Upper lobe of right lung (tissue), 1 donor: ENCODE measurements around the gene EXOC4. TPM values are rescaled to one million over a fixed set of nuclear protein-coding genes. Genes with fewer than 3 reads are reported as not detected.
A peak's percentile ranks its signal among the peaks of the same experiment; 100 is the strongest.
"Not testable (repeated sequence)": the region's sequence is repeated elsewhere in the genome, so short reads cannot be mapped to it uniquely, and the experiment has no call there.

Experiments
- ATAC-seq: fragments of 200-7000 bp; cut with Tn5 transposase; one replicate; pipeline ENCODE4 v1.9.1; 2020; ENCODE audit warnings: mild to moderate bottlenecking, moderate library complexity
- DNase-seq: peaks from one replicate; pipeline ENCODE4 v3.0.0-alpha.2; 2020
- H3K27ac ChIP-seq: fragments of 200-600 bp; one replicate; pipeline ENCODE4 v1.8.0; 2022
- H3K27me3 ChIP-seq: fragments of 200-600 bp; one replicate; pipeline ENCODE4 v1.8.0; 2022; ENCODE audit warnings: mild to moderate bottlenecking
- H3K36me3 ChIP-seq: fragments of 200-600 bp; one replicate; pipeline ENCODE4 v1.8.0; 2022
- H3K4me1 ChIP-seq: fragments of 200-600 bp; one replicate; pipeline ENCODE4 v1.8.0; 2022
- H3K4me3 ChIP-seq: fragments of 200-600 bp; one replicate; pipeline ENCODE4 v1.8.0; 2022; ENCODE audit warnings: mild to moderate bottlenecking
- H3K9me3 ChIP-seq: fragments of 200-600 bp; one replicate; pipeline ENCODE4 v1.8.0; 2022
- intact Hi-C: fragments of 100-400 bp; cut with DNase I; formaldehyde crosslinking; loops from one replicate; pipeline ENCODE4 v1.11.0; 2022
- total RNA-seq: library from RNA; stranded (reverse); fragmentation: NEBNext Ultra II Directional; extraction: Animal tissue kit (Norgen Biotek cat#: 25700); gene quantifications from one replicate; pipeline ENCODE4 v1.2.1, GENCODE V29; 2021
- TF ChIP-seq, protein P1 (sequence below): fragments of 200-600 bp; IDR thresholded peaks from one replicate; pipeline ENCODE4 v1.8.0; 2022; ENCODE audit warnings: antibody characterized with exemption
- donor health status: DM: no; HTN: yes; CAD: no; lungs with severe emphysema.

Gene EXOC4
- total RNA-seq, 1 donor from 2014 or later, result 73.5 TPM

DNA sequence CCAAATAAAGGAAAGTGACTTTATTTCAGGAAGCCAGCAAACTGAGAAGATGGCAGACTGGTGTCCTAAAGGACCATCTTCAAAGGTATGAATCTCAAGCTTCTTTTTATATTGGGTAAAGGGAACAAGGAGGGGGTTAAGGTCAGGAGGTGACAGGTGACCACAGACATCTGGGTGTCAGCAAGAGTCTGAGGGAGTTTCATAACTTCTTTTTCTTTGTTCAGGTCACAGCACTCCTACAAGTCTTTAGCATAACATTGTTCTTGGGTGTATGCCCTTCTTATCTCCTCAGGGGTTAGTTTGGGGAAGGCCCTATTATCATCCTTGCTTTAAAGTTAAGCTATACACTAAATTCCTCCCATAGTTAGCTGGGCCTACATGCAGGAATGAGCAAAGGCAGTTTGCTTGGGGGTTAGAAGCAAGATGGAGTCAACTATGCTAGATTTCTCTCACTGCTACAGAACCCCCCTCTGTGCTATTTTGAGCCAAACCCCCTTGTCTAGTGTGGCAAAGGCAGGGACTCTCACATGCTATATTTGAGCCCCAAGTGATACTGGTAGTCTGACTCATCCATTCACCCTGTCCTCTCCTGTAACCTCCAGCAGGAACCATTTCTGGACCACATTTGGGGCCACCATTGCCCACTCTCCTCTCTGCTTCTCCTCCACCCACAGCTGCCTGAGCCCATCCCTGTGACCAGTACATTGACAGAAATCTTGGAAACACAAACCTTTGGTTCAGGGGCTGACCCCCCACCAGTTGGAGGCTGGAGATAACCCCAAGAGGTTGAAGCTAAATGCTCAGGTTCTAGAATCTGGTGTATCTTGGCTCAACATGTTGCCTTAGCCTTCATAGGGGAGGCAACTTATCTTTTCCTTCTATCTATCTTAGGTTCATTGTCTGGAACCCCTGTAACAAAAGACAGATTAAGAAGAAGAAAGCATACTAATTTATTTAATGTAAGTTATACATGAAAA is 818.8 kb downstream of the EXOC4 start:
- ATAC-seq (no peak), DNase-seq (no peak)
- H3K27ac ChIP-seq, result no peak overlapping the region
- no peaks in the 10 kb centered on the region for H3K9me3 ChIP-seq
- no peak overlapping the region for H3K4me3 ChIP-seq
- TF ChIP-seq, protein P1, sequence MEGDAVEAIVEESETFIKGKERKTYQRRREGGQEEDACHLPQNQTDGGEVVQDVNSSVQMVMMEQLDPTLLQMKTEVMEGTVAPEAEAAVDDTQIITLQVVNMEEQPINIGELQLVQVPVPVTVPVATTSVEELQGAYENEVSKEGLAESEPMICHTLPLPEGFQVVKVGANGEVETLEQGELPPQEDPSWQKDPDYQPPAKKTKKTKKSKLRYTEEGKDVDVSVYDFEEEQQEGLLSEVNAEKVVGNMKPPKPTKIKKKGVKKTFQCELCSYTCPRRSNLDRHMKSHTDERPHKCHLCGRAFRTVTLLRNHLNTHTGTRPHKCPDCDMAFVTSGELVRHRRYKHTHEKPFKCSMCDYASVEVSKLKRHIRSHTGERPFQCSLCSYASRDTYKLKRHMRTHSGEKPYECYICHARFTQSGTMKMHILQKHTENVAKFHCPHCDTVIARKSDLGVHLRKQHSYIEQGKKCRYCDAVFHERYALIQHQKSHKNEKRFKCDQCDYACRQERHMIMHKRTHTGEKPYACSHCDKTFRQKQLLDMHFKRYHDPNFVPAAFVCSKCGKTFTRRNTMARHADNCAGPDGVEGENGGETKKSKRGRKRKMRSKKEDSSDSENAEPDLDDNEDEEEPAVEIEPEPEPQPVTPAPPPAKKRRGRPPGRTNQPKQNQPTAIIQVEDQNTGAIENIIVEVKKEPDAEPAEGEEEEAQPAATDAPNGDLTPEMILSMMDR, result no peak
- no peaks in the 10 kb centered on the region for H3K36me3 ChIP-seq
- intact Hi-C loops, result no loop called here
- no peaks in the 10 kb centered on the region for H3K4me1 ChIP-seq
- H3K27me3 ChIP-seq, result no peaks in the 10 kb centered on the region

DNA sequence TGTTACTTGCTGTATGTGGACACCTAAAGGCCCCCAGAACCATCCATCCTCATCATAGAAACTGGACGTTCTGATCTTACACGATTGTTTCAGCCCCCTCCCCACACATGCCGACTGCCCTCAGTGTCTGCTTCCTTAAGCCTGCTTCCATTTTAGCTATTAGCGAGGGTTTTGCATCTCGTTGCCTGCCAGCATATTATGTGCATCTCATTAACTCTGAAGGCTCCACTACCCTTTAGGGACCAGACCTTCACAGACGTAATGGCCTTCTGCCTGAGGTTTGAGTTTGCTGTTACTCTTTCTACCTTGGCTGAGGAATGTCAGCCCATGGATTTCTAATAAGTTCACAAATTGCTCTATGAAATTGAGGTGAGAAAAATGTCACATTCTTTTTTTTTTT is 820.4 kb downstream of the EXOC4 start:
- Histone ChIP-seq H3K9me3 (no peaks in the 10 kb centered on the region), H3K36me3 (no peaks in the 10 kb centered on the region), H3K4me3 (no peak overlapping the region), H3K27me3 (no peaks in the 10 kb centered on the region), H3K4me1 (no peaks in the 10 kb centered on the region), H3K27ac (no peak overlapping the region)
- intact Hi-C loops, result no loop called here
- DNase-seq (no peak), ATAC-seq (no peak)
- TF ChIP-seq, protein P1, result no peak

- TF ChIP-seq, protein P1, result no peak
- intact Hi-C loops, result no loop called here
- Histone ChIP-seq H3K27ac (no peak overlapping the region), H3K36me3 (no peaks in the 10 kb centered on the region), H3K9me3 (no peaks in the 10 kb centered on the region), H3K4me3 (no peak overlapping the region), H3K27me3 (no peaks in the 10 kb centered on the region), H3K4me1 (no peaks in the 10 kb centered on the region)
- no peak for ATAC-seq
- DNase-seq, result no peak
These were observed 822.9 kb downstream of the EXOC4 start for GRCh38 chr7:134075799-134076198.

DNA sequence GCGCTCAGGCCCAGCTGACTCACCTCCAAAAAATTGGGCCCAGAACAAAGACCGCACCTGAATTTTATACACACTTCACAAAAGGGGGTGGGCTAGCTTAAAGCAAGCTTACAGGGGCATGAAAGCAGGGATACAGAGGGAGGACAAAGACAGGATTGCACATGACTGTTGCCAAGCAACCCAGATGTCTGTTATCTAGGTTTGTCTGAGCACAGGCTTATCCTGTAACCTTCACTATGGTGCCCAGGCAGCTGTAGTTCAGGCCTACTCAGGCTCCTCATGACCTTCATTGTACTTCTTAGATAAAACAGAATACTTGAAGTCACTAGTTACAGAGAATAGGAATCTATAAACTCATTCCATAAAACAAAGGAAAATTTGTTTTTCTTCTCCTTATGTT is 824.7 kb downstream of the EXOC4 start:
- H3K9me3 ChIP-seq, intact Hi-C loops, H3K27ac ChIP-seq, H3K4me3 ChIP-seq, H3K27me3 ChIP-seq, ATAC-seq, H3K36me3 ChIP-seq, H3K4me1 ChIP-seq, DNase-seq: not testable (repeated sequence)

DNA sequence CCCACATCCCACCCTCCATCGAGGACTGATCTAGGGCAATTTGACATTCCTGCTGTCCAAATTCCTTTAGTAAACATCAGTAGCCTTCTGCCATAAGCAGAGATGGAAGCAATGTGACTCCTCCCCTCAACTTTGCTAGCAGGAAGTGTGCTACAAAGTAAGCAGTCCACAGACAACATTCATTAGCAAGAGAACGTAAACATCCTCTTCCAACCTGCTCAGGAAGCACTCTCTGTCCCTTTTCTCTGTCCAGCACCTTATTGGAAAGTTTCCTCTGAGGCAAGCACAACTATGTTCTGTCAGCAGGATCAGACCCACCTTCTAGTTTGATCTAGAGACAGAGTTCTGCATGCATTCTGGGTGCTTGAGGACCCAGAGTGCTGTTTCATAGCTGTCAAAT is 826.1 kb downstream of the EXOC4 start:
- peak; percentile 27 for ATAC-seq
- DNase-seq, result no peak

GRCh38 chr7:134081695-134082094 is 828.8 kb downstream of the EXOC4 start:
- intact Hi-C loops, result no loop called here
- Histone ChIP-seq H3K27me3 (no peaks in the 10 kb centered on the region), H3K36me3 (no peaks in the 10 kb centered on the region), H3K4me3 (no peak overlapping the region), H3K4me1 (no peaks in the 10 kb centered on the region), H3K27ac (no peak overlapping the region), H3K9me3 (no peaks in the 10 kb centered on the region)
- ATAC-seq, result no peak
- TF ChIP-seq, protein P1, result no peak
- no peak for DNase-seq

More for the DNA sequence above, 826.1 kb downstream of the EXOC4 start:
- Histone ChIP-seq H3K4me1 (no peaks in the 10 kb centered on the region), H3K27ac (no peak overlapping the region), H3K4me3 (no peak overlapping the region), H3K9me3 (no peaks in the 10 kb centered on the region), H3K27me3 (no peaks in the 10 kb centered on the region), H3K36me3 (no peaks in the 10 kb centered on the region)
- intact Hi-C loops, result no loop called here
- TF ChIP-seq, protein P1, result no peak
